Measurements from ENCODE around the gene KHSRP.
"Not testable (repeated sequence)": the region's sequence is repeated elsewhere in the genome, so short reads cannot be mapped to it uniquely, and the experiment has no call there.

KHSRP gene

GRCh38 chr19:6451583-6452222 is 27.1 kb upstream of the KHSRP start:
- no peak for DNase-seq (ENCODE audit: low read depth in 2 of 2)

GRCh38 chr19:6450166-6450565 is 25.6 kb upstream of the KHSRP start:
- DNase-seq (ENCODE audit: low read depth in 2 of 2) = no peak

DNA sequence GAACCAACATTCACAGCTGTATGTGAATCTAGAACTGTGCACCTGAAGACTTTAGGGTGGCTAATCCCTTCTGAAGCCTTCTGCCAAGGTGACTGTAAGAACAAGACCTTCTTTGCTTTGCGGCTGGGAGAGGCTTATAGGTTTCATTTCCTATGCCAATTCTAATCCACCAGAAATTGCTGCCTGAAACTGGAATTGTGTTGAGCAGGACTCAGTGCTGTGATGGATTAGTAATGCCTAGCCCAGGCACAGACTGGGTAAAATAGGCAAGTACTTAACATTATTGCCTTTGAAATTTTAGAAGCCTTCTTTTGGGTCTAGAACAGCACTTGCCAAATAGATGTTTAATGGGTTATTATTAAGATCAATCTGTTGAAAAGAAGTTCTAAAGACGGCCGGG is 23.4 kb upstream of the KHSRP start:
- no peak for DNase-seq (ENCODE audit: low read depth in 2 of 2)

DNA sequence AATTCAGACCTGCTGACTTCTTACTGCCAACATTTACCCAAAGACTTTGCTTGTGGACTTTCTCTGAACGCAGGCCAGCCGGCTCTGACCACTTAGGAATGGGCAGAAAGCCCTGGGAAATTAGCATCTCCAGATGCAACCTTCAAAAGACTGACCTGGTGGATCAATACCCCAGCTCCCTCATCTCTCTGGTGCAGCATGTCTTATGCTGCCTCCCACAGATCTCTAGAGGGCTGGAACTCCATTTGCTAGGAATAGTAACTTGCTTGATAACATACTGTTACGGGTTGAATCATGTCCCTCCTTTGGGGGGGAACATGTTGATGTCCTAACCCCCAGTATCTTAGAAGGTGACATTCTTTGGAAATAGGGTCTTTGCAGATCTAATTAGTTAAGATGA is 21.8 kb upstream of the KHSRP start:
- no peak for DNase-seq (ENCODE audit: low read depth in 2 of 2)

DNA sequence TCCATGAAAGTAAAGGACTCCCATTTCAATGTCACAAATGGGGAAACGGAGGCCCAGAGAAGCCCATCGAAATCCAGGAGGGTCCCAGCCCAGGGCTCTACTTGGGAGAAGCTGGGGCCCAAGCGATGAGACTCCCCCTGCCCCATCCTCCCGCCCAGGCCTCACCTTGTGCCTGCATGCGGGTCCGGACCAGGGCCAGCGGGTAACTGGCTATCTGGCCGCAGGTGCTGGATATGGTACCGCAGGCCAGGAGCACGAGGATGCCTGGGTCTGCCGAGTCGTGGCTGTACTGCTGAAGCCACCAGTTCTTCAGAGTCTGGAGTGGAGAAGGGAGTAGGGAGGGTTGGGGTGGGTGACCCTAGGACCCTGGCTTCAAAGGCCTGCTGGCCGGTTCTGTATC is 19.4 kb upstream of the KHSRP start:
- no peak for DNase-seq (ENCODE audit: low read depth in 2 of 2)

GRCh38 chr19:6442087-6442688 is 17.6 kb upstream of the KHSRP start:
- no peak for DNase-seq (ENCODE audit: low read depth in 2 of 2)

- no peak for DNase-seq (ENCODE audit: low read depth in 2 of 2)
These were observed 16.3 kb upstream of the KHSRP start for GRCh38 chr19:6440905-6441304.

GRCh38 chr19:6439743-6440142 is 15.1 kb upstream of the KHSRP start:
- DNase-seq (ENCODE audit: low read depth in 2 of 2) = no peak

DNA sequence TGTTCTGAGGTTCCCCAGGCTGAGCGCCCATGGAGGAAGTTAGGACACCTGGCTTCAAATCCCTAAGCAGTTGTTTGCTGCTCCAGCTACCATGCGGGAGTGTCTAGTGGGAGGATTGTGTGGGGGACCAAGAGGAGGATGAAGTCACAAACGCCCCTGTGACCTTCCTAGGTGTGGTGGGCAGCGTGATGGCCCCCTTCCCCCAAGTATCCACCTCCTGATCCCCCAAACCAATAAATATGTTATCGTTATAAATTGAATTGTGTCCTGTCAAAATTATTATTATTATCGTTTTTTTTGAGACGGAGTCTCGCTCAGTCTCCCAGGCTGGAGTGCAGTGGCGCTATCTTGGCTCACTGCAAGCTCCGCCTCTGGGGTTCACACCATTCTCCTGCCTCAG is 9.1 kb upstream of the KHSRP start, which contains the start of gene SLC25A41:
Gene SLC25A41 (minus strand): TSS at position 101 of the 400 bp plus-strand sequence. CDS start 70 bp downstream, at position 31.
- no peak for DNase-seq (ENCODE audit: low read depth in 2 of 2)

DNA sequence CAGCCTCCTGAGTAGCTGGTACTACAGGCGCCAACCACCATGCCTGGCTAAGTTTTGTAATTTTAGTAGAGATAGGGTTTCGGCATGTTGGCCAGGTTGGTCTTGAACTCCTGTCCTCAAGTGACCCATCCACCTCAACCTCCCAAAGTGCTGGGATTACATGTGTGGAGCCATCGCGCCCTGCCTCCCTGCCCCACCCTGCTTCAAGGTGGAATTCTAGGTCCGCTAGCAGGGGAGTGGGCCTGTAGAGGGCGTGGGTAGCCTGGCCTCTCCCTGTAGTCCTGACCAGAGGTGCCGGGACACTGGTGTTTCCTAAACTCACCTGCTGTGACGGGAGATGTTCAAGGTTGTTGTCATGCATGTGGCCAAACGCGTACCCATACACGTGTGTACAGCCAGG is 8.6 kb upstream of the KHSRP start:
- no peak for DNase-seq (ENCODE audit: low read depth in 2 of 2)

DNA sequence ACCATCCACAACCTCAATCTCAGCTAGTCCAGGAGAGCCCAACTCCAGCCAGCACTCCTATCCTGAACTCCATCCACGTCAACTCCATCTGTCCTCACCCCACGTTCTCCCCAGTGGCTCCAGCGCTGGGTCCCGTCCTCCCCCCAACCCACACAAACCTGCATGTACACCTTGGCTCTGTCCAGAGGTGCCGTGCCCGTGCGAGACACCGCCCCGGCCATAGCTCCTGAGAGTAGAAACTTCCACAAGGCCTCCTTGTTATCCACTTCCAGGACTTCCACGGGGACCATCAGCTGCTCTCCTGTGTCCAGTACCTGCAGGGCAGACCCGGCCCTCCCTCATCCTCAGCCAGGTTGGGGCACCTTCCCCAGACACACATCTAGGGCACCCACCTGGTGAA is 7.3 kb upstream of the KHSRP start:
- DNase-seq (ENCODE audit: low read depth in 2 of 2) = no peak

DNA sequence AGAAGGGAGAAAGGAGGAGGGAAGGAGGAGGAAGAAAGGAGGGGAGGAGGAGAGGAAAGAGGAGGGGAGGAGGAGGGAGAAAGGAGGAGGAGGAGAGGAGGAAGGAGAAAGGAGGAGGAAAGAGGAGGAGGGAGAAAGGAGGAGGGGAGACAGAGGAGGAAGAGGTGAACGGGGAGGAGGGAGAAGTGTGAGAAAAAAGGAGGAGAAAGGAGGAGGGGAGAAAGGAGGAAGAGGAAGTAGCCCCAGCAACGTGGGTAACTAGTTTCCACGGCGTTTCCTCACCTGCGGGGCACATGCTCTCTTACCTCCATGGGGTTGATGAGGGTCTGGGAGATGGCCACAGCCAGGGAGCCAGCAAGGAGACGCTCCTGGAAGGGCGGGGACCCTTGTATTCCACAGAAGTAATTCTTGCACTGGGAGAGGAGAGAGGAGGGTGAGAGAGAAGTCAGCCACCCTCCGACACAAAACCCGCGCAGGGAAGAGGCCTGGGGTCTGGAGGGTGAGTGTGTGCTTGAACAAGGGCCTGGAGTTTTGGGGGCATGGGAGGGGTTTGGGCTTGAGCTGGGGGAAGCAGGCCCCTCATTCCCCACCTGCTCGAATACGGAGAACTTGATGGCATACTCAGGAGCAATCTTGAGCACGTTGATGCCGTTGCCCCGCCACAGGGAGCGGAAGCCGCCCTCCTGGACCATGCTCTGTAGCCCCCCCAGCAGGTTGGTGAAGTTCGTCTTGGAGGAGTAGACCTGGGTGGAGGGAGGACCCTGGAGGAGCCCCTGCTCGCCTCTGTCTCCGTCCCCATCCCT is 5.0 kb upstream of the KHSRP start:
- DNase-seq (ENCODE audit: low read depth in 2 of 2) = no peak

DNA sequence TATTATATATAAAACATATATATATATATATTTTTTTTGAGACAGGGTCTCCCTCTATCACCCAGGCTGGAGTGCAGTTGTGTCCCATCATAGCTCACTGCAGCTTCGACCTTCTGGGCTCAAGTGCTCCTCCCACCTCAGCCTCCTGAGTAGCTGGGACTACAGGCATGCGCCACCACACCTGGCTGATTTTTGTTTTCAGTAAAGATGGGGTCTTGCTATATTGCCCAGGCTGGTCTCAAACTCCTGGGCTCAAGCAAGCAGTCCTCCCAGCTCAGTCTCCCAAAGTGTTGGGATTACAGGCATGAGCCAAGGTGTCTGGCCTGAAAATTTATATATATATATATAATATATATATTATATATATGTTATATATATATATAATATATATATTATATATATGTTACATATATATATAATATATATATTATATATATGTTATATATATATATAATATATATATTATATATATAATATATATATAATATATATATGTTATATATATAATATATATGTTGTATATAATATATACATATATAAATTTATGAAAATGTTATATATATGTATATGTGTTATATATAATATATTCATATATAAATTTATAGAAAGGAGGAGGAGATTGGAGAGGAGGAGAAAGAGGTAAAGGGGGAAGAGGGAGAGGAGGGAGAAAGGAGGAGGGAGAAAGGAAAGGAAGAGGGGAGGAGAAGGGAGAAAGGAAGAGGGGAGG is 4.2 kb upstream of the KHSRP start:
- DNase-seq (ENCODE audit: low read depth in 2 of 2) = not testable (repeated sequence)

DNA sequence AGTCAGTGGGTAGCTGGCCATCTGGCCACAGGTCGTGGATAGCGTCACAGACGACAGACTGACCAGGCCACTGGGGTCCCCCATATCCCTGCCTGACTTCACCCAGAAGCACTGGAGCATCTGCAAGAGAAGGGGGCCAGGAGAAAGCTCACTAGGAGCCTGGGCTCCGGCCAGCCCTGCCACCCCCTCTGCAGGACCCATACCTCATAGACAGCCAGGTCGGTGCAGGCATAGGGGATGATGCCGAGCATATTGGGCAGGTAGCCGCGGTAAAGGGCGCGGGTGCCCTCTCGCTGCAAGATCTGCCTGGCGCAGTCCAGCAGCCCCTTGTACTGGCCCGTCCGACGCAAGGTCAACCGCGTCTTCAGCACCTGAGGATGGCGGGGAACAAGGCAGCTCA is 2.5 kb upstream of the KHSRP start:
- no peak for DNase-seq (ENCODE audit: low read depth in 2 of 2)

DNA sequence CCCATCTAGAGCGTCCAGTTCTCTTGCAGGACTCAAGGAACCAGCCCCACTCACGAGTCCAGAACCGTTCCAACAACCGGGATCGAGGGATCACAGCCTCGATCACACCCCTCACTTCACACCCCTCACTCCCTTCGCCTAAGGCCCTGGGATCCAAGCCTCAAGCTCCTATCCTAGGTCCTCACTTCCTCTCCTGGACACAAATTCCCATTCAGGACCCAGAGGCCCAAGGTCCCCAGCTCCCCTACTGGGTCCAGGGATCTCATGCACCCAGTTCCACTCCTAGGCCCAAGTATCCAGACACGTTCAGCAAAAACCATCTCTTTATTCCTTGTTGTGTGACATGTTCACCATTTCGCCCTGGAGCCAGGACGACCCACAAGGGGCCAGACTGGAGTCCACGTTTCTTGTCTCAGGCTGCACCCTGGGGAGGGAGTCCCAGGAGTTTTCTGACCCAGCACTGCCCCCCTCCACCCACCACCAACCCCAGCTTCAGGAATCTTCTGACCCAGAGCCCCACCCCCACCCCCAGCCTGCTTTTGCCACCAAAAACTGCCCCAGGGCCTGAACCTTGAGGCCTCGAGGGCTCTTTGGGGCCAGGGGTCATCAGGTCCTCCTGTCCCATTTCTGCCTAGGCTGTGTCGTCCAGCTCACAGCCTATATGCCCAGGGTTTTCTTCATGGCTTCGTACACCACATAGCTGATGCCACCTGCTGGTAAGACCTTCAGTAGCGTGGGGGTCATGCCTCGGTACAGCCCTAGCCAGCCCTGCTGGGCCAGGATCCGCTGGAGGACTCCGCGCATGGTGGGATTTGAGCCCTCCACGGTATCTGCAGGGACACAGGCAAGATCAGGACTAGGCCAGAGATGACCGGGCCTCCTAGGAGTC is 1.4 kb upstream of the KHSRP start:
- DNase-seq (ENCODE audit: low read depth in 2 of 2) = no peak

DNA sequence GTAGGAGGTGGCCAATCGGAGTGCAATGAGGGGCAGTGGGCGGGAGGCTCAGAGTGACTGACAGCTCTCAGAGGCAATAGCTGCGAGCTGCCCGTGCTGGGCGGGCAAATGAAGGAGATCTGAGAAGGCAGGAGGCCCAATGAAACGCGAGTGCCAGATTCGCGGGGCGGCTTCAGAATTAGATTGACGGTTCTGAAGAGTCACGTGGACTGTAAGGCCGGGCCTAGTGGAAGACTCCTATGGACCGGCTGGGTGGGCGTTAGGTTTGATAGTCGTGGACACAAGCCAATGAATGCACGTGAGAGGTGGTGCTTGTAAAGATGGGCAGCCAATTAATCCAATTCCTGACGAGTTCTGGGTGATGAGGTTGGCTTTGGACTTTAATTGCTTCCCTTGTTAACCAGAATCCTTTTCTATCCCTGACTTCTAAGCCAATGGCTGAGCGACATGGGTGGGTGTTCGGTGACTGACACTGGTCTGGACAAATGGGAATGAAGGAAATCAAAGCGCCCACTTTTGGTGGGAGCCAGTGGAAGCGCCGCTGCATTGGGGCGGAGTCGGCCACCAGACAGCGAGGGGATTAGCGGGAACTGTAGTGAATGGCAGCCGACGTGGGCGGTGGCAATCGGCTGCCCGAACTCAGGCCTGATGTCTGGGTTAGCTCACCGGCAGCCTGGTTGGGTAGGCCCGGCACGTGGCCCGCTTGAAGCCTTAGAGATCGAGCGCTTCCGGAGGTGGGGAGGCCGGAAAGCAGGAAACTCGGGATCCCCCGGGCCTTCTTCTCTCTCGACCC is 524 bp upstream of the KHSRP start:
- DNase-seq (ENCODE audit: low read depth in 2 of 2) = peak; percentile 99 to 100

- no peak for DNase-seq (ENCODE audit: low read depth in 2 of 2)
These were observed 964 bp downstream of the KHSRP start for GRCh38 chr19:6423499-6424194.

DNA sequence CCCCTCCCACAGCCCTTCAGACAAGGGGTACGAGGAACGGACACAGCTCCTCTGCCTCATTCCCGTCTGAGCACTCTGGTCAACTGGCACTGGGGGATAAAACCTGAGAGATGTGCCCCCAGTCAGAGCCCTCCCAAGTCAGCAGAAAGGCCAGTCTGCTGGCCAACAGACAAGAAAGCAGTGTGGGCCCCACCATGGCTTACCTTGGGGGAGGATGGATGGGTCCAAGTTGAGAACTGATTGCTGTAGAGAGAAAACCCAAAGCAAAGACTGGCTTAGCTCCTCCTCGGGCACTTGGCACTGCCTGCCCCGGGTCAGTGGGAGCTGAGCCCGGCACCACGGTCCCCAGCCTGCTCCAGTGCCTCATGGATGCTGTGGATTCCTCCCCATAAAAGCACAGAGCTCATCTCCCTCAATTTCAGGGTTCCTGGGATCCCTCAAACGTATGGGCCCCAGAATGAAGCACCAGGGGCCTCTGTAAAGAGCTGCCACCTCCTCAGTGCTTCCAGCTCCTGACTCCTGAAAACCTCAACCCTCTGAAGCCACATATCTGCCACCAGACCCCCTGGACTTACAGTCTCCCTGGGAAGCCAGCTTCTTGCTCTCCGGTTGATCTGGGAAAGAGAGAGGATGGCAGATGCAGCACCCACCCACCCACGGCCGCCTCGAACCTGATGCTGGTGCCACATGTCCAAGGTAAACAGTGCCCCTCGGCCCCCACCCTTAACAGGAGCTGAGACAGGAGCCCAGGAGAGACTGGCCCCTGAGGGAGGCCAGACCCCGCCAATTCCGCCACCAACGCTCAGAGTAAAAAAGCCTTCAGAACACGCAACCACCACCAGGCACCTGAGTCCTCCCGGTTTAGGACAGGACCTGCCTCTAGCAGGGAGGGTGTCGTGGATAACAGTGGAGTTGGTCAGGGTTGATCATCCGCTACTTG is 3.3 kb downstream of the KHSRP start:
- DNase-seq (ENCODE audit: low read depth in 2 of 2) = no peak

DNA sequence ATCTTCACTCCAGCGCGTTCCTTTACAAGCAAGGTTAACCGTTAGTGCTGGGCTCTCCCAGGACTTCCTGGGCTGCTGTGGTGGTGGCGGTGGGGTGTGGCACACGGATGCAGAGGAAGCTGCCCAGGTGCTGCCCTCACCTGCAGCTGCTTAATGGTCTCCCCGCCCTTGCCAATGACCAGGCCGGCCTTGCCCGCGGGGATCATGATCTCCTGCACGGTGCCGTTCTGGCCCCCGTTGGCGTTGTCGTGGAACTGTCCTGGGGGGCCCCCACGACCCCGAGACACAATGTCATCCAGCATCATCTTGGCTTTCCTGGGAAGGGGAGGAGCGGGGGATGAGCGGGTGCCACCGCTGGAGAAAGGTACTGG is 6.1 kb downstream of the KHSRP start:
- no peak for DNase-seq (ENCODE audit: low read depth in 2 of 2)
